HL-60/S4 treated with phorbol 12-myristate 13-acetate at 8.2 ng/mL for 4 days and 3 days (cell line): ENCODE results near the gene ZBTB39.
"Not testable (repeated sequence)": the region's sequence is repeated elsewhere in the genome, so short reads cannot be mapped to it uniquely, and the experiment has no call there.

ENCODE experiments used
- in situ Hi-C: fragments of 300-500 bp; cut with MboI; formaldehyde crosslinking; loops from 2 replicates; pipeline ENCODE4 v1.15.0; 2022; ENCODE audit warnings: low sequenced_read_pairs

Gene ZBTB39, protein sequence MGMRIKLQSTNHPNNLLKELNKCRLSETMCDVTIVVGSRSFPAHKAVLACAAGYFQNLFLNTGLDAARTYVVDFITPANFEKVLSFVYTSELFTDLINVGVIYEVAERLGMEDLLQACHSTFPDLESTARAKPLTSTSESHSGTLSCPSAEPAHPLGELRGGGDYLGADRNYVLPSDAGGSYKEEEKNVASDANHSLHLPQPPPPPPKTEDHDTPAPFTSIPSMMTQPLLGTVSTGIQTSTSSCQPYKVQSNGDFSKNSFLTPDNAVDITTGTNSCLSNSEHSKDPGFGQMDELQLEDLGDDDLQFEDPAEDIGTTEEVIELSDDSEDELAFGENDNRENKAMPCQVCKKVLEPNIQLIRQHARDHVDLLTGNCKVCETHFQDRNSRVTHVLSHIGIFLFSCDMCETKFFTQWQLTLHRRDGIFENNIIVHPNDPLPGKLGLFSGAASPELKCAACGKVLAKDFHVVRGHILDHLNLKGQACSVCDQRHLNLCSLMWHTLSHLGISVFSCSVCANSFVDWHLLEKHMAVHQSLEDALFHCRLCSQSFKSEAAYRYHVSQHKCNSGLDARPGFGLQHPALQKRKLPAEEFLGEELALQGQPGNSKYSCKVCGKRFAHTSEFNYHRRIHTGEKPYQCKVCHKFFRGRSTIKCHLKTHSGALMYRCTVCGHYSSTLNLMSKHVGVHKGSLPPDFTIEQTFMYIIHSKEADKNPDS

DNA sequence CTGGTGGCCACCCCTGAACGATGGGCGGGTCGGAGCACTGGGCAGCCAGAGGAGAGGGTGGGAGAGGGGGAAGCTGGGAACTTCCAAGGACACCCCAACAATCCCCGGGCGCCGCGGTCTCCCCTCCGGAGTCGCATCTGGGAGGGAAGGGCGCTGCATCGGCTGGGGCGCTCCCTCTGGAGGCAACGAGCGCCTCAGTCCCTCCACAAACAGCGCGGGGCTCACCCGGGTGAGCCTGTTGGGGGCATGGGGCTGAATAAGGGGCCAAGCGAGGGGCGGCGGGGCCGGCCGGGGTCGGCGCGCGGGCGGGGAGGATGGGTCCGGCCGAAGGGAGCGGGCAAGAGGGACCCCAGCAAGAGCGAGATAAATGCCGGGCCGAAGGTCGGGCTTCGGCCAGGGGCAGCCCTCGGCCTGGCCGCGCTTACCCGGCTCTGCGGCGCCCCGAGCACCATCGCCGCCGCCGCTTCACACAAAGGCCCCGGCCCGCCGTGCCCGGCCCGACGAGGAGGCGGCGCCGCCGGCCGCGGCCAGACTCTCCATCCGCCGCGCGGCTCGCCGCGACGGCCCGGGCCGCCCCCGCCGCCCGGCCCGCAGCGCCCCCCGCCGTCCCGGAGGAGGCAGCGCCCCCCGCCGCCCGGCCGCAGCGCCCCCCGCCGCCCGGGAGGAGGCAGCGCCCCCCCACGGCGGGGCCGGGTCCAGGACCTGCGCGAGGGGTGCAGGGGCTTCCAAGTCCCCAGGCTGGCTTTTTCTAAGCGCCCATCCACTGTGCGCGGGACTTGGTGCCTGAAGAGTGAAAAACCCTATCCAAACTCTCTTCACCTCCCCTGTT is at the start of gene ZBTB39:
Gene ZBTB39, minus strand, starts transcription at position 567 of the 829 bp plus-strand sequence. CDS start 1,629 bp downstream, outside the sequence.
- in situ Hi-C loops = loop anchor here (25.0 kb wide), 1 partner anchor 244 kb away; the partner anchor contains the start of genes HSD17B6 and PRIM1

- in situ Hi-C loops = no loop called here
These were observed 49.5 kb upstream of the ZBTB39 start for GRCh38 chr12:57055824-57056223.

DNA sequence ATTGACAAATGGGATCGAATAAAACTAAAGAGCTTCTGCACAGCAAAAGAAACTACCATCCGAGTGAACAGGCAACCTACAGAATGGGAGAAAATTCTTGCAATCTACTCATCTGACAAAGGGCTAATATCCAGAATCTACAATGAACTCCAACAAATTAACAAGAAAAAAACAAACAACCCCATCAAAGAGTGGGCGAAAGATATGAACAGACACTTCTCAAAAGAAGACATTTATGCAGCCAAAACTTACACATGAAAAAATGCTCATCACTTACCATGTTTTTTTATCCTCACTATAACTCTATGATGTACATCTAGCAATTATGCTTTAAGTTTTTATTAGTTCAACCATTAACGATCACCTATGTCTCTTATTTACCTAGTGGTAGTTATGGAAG is 47.6 kb upstream of the ZBTB39 start:
- in situ Hi-C loops = not testable (repeated sequence)

DNA sequence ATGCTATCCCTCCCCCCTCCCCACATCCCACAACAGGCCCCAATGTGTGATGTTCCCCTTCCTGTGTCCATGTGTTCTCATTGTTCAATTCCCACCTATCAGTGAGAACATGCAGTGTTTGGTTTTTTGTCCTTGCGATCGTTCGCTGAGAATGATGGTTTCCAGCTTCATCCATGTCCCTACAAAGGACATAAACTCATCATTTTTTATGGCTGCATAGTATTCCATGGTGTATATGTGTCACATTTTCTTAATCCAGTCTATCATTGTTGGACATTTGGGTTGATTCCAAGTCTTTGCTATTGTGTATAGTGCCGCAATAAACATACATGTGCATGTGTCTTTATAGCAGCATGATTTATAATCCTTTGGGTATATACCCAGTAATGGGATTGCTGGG is 46.8 kb upstream of the ZBTB39 start:
- in situ Hi-C loops = not testable (repeated sequence)

GRCh38 chr12:57051011-57051410 is 44.7 kb upstream of the ZBTB39 start:
- in situ Hi-C loops = no loop called here

DNA sequence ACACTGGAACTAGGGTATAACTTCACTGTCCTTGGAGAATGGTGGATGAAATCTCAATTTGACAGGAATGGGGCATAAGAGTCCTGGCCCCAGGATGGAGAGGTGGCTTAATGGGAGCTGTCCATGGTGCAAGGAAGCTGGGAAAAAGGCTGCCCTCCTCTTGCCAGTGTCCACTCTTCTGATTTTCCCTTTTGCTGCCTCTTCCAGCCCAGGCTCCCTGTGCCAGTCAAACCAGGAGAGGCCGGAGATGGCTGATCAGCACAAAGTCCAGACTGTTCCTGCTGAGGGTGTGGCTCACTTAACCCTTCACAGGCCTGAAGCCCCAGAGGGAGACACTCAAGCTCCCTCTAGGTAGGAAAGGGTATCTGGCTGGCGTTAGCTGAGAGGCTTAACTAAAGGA is 43.5 kb upstream of the ZBTB39 start, which contains the start of gene MYO1A:
Gene MYO1A, minus strand, starts transcription at position 240 of the 400 bp plus-strand sequence. CDS start 1,806 bp downstream, outside the sequence.
- in situ Hi-C loops = no loop called here

GRCh38 chr12:57049119-57049446 is 42.7 kb upstream of the ZBTB39 start:
- in situ Hi-C loops = no loop called here

DNA sequence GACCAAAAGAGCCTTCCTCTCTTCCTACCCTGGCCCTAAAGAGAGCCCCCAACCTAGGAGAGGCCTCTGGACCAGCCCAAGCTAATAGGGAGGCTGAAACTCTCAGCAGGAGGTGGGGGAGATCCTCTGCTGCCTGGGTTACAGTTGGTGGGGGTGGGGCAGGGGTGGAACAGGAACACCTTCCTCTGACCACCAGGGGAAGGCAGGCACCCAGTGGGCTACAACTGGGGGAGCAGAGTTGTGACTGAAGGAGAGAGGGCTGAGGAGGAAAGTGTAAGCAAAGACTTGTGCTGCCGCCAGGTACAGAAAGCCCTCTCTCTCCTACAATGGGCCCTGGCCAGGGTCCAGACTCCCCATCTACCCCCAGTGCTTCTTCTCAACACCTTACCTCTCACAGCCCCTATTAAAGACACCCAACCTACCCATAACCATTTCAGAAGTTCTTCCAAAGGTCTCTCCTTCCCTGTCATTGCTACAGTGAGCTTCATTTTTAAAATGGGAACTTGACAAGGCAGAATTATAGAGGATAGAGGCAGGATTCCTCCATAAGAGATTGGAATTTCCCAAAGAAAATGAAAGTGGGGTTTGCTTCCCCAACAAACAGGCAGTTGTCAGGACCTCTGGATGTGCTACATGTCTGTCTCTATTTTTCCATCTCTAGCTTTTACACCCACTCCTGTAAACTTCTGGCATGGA is 42.2 kb upstream of the ZBTB39 start:
- in situ Hi-C loops = no loop called here

GRCh38 chr12:57047981-57048380 is 41.6 kb upstream of the ZBTB39 start:
- in situ Hi-C loops = no loop called here

DNA sequence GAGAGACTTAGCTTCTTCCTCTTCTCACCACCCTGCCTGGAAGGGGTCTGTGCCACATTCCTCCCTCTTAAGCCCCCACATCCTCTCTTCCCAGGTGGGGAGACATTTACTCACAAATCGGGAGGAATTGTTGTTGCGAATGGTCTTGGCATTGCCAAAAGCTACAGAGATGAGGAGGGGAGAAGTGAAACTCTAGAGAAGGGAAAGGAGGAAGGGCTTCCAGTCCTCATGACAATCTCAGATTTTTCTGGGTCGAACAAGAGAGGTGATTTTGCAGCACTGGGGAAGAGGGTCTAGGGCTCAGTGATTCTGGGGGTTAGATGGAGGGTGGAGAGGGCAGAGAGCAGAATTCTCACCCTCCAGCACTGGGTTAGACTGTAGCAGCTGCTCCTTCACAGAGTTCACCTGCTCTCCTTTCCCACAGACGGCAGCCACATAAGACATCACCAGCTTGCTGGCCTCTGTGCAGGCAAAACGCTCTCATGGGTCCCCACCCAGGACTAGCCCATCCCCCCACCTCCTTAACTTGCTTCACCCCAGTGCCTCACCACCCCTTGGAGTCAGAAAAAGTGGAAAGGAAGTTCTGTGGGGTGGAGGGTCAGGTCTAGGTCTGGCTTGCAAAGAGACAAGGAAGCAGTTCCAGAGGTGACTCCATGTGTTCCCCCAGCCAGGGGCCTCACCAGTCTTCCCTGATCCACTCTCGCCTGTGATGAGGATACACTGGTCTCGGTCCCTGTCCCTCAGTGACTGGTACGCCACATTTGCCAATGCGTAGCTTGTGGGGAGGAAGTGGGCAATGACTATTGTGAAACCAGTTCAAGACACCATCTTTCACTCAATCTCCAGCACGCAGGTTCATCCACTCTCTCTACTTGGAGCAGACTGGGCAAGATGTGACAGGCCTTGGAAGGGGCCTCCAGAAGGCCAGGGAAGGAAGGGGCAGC is 40.9 kb upstream of the ZBTB39 start:
- in situ Hi-C loops = no loop called here

DNA sequence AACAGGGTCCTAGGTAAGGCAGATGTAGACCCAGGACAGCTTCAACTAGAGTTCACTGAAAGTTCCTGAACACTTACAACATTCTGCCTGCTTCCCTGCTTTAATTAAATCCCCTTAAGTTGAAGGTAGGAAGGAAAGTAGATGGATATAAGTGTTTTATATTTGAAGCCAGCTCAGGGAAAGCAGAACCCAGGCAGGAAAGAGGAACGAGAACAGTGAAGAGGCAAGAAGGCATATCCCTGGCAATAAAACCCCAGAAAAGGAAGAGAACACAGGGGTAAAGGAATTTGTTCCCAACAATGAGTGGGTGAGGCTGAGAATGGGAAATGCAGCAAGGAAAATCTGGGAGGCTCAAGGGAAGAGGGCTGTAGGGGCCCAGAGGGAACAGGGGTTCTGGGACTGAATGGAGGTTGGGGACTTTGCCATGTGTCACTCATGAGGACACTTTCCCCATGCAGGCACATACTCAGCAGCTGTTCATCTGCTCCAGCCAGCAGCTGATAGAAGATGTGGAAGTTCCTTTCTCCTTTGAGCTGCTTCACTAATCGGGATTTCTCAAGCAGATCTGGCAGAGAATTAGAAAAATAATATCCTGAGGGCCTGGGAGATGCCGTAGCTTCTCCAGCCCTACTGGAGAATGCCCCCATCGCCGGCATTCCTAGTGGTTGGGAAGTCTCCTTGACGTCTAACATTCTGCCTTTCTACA is 39.9 kb upstream of the ZBTB39 start:
- in situ Hi-C loops = no loop called here

DNA sequence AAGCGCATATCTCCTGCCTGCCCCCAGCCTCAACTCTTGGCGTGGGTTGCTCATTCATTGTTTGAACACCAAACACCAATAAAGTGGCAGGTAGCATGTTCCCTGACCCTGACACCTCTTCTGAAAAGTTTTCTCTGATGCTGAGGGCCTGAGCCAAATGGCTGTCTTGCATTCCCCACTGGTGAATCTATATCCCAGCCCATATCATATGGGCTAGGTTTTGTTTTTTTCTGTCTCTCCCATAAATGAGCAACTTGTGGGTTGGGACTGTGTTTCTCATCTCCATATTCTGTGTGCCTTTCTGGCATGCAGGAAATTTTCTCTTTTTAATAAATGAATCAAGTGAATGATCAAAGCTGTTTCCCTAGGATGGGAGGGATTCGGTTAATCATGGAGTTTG is 38.5 kb upstream of the ZBTB39 start:
- in situ Hi-C loops = no loop called here

GRCh38 chr12:57044468-57044867 is 38.1 kb upstream of the ZBTB39 start:
- in situ Hi-C loops = no loop called here

GRCh38 chr12:57042695-57043094 is 36.3 kb upstream of the ZBTB39 start:
- in situ Hi-C loops = no loop called here

DNA sequence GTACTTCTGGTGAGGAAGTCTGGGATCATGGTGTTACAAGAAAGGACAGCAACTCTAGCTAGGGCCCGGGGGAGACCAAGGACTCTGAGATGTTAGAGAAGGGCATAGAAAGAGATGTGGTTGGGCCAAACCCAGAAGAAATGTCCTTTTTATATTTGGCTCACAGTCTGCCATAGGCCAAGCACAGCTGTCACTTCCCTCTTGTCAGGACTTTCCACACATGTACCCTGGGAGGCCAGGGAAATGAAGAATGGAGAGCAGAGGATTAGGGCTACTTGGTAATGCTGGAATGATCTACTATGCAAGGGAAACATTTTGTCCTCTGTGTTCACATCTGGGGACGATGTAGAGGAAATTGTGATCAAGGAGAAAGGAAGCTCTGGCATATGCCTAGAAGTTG is 34.4 kb upstream of the ZBTB39 start:
- in situ Hi-C loops = no loop called here

DNA sequence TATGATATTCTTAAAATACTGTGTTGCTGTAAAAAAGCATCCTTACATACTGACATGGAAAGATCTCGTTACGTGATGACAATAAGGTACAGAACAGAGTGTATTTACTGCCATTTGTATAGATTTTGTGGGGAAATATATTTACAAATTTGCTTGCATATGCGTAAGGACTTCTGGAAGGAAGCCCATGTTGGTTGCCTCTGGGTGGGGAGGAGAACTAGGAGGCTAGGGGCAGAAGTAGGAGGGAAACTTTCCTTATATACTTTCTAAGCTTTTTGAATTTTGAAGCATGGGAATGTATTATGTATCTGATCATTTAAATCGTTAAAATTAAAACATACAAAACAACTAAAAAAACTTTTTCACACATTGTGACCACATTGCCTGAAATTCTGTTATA is 33.9 kb upstream of the ZBTB39 start:
- in situ Hi-C loops = no loop called here

GRCh38 chr12:57039016-57039798 is 32.9 kb upstream of the ZBTB39 start:
- in situ Hi-C loops = no loop called here

DNA sequence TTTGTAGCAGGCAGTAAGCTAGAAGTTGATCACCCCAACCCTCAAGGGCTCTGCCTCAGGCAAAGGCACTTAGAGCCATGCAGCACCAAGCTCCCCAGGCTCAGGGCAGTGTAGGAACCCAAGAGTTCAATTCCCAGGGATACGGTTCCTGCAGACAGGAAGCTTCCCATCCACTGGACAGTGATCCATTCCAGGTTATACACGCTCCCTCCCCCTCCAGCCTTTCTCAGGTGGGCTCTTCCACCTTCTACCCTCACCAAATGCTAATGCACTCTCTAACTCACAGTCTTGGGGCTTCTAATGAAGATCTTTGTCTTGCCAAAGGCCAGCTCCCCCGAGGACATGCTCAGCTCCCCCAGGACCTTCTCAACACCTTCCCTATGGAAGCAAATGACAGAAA is 30.9 kb upstream of the ZBTB39 start:
- in situ Hi-C loops = no loop called here
